Mucosa of rectum (tissue), 2 donors: ENCODE measurements around the gene RFX1.
"Not testable (repeated sequence)": the region's sequence is repeated elsewhere in the genome, so short reads cannot be mapped to it uniquely, and the experiment has no call there.

Experiments
- H3K27ac ChIP-seq, 2 donors: one replicate each; pipeline ENCODE4 v1.7.0; 2013; ENCODE audit warnings: inconsistent platforms in 2 of 2, low read depth in 2 of 2, low read length in 2 of 2
- H3K27me3 ChIP-seq, 2 donors: one replicate each; pipeline ENCODE4 v1.7.0; 2013; ENCODE audit warnings: low read length in 2 of 2; ENCODE audit not compliant: control insufficient read depth in 2 of 2, insufficient read depth in 2 of 2
- H3K36me3 ChIP-seq, 2 donors: one replicate each; pipeline ENCODE4 v1.7.0; 2013; ENCODE audit warnings: low read length in 2 of 2; ENCODE audit not compliant: control insufficient read depth in 2 of 2, insufficient read depth in 2 of 2
- H3K4me1 ChIP-seq, 2 donors: one replicate each; pipeline ENCODE4 v1.7.0; 2013; ENCODE audit warnings: low read length in 2 of 2, mild to moderate bottlenecking in 1 of 2; ENCODE audit not compliant: control insufficient read depth in 2 of 2, insufficient read depth in 2 of 2
- H3K4me3 ChIP-seq, 2 donors: one replicate each; pipeline ENCODE4 v1.7.0; 2013; ENCODE audit warnings: low read length in 2 of 2
- H3K9ac ChIP-seq, 2 donors: one replicate each; pipeline ENCODE4 v1.7.0; 2013; ENCODE audit warnings: low read length in 2 of 2, low read depth in 1 of 2, mild to moderate bottlenecking in 1 of 2
- H3K9me3 ChIP-seq, 2 donors: one replicate each; pipeline ENCODE4 v1.7.0; 2013; ENCODE audit warnings: low read length in 2 of 2; ENCODE audit not compliant: control insufficient read depth in 2 of 2
- donor health status: healthy.
- donor health status: Normal muscosa, but diverticular disease.

RFX1 gene

GRCh38 chr19:13979686-13980085 lies 26.4 kb downstream of the RFX1 start:
- Histone ChIP-seq H3K4me1 (peaks cover 6 to 8% of the 10 kb centered on the region in 2 donors), H3K9ac (no peak overlapping the region), H3K4me3 (no peak overlapping the region), H3K27ac (no peak overlapping the region), H3K36me3 (peaks cover 5 to 8% of the 10 kb centered on the region in 2 donors), H3K27me3 (no peaks in the 10 kb centered on the region), H3K9me3 (no peaks in the 10 kb centered on the region)

- Histone ChIP-seq H3K36me3 (peaks cover 5 to 8% of the 10 kb centered on the region in 2 donors), H3K27ac (no peak overlapping the region), H3K4me3 (peak overlapping the region; percentile 15 to 43), H3K27me3 (no peaks in the 10 kb centered on the region), H3K9ac (peak overlapping the region in 1 of 2 donors; percentile 37), H3K9me3 (no peaks in the 10 kb centered on the region), H3K4me1 (peaks cover 6 to 8% of the 10 kb centered on the region in 2 donors)
These were observed 26.9 kb downstream of the RFX1 start for GRCh38 chr19:13979244-13979615.

GRCh38 chr19:13978351-13979243 lies 27.5 kb downstream of the RFX1 start:
- Histone ChIP-seq H3K4me3 (peak overlapping the region; percentile 15 to 43), H3K27me3 (no peaks in the 10 kb centered on the region), H3K36me3 (peaks cover 5 to 8% of the 10 kb centered on the region in 2 donors), H3K9me3 (no peaks in the 10 kb centered on the region), H3K9ac (peak overlapping the region in 1 of 2 donors; percentile 37), H3K27ac (peak overlapping the region in 1 of 2 donors; percentile 58), H3K4me1 (peaks cover 6 to 8% of the 10 kb centered on the region in 2 donors)

GRCh38 chr19:13977803-13978202 lies 28.3 kb downstream of the RFX1 start:
- Histone ChIP-seq H3K9me3 (no peaks in the 10 kb centered on the region), H3K27ac (peak overlapping the region in 1 of 2 donors; percentile 58), H3K36me3 (peaks cover 10 to 11% of the 10 kb centered on the region in 2 donors), H3K4me3 (no peak overlapping the region), H3K4me1 (peaks cover 6% of the 10 kb centered on the region in 2 donors), H3K9ac (no peak overlapping the region), H3K27me3 (no peaks in the 10 kb centered on the region)

- Histone ChIP-seq H3K9me3 (no peaks in the 10 kb centered on the region), H3K9ac (no peak overlapping the region), H3K36me3 (peaks cover 9 to 15% of the 10 kb centered on the region in 2 donors)
These were observed 29.7 kb downstream of the RFX1 start for GRCh38 chr19:13976446-13976845.

GRCh38 chr19:13975870-13976269 lies 30.2 kb downstream of the RFX1 start:
- H3K9ac ChIP-seq: no peak overlapping the region
- H3K36me3 ChIP-seq: peaks cover 9 to 17% of the 10 kb centered on the region in 2 donors
- H3K27ac ChIP-seq: no peak overlapping the region
- peaks cover 6% of the 10 kb centered on the region in 2 donors for H3K4me1 ChIP-seq
- no peaks in the 10 kb centered on the region for H3K9me3 ChIP-seq
- H3K27me3 ChIP-seq: no peaks in the 10 kb centered on the region
- H3K4me3 ChIP-seq: no peak overlapping the region

More at GRCh38 chr19:13976446-13976845, 29.7 kb downstream of the RFX1 start:
- Histone ChIP-seq H3K27ac (no peak overlapping the region), H3K27me3 (no peaks in the 10 kb centered on the region), H3K4me3 (no peak overlapping the region), H3K4me1 (peaks cover 6% of the 10 kb centered on the region in 2 donors)

GRCh38 chr19:13974073-13974472 lies 32.0 kb downstream of the RFX1 start:
- H3K4me1 ChIP-seq: peaks cover under 1 to 2% of the 10 kb centered on the region in 2 donors
- H3K27me3 ChIP-seq: no peaks in the 10 kb centered on the region
- H3K9me3 ChIP-seq: no peaks in the 10 kb centered on the region
- no peak overlapping the region for H3K9ac ChIP-seq
- H3K27ac ChIP-seq: no peak overlapping the region
- peaks cover 11 to 23% of the 10 kb centered on the region in 2 donors for H3K36me3 ChIP-seq
- H3K4me3 ChIP-seq: no peak overlapping the region

GRCh38 chr19:13973479-13973878 lies 32.6 kb downstream of the RFX1 start:
- H3K9ac ChIP-seq, H3K27ac ChIP-seq, H3K9me3 ChIP-seq, H3K4me1 ChIP-seq, H3K4me3 ChIP-seq, H3K27me3 ChIP-seq: not testable (repeated sequence)
- H3K36me3 ChIP-seq: peaks cover 16 to 27% of the 10 kb centered on the region in 2 donors

- no peak overlapping the region for H3K27ac ChIP-seq
- H3K36me3 ChIP-seq: peaks cover 19 to 33% of the 10 kb centered on the region in 2 donors
- H3K4me3 ChIP-seq: no peak overlapping the region
- no peak overlapping the region for H3K9ac ChIP-seq
- no peaks in the 10 kb centered on the region for H3K27me3 ChIP-seq
- H3K9me3 ChIP-seq: no peaks in the 10 kb centered on the region
- no peaks in the 10 kb centered on the region for H3K4me1 ChIP-seq
These were observed 33.6 kb downstream of the RFX1 start for GRCh38 chr19:13972368-13973155.

GRCh38 chr19:13971868-13972267 lies 34.3 kb downstream of the RFX1 start:
- H3K36me3 ChIP-seq: peaks cover 21 to 36% of the 10 kb centered on the region in 2 donors

More at GRCh38 chr19:13971868-13972267, 34.3 kb downstream of the RFX1 start:
- H3K4me1 ChIP-seq, H3K9ac ChIP-seq, H3K9me3 ChIP-seq, H3K4me3 ChIP-seq, H3K27me3 ChIP-seq, H3K27ac ChIP-seq: not testable (repeated sequence)
